Esophagus squamous epithelium (tissue), 4 donors: ENCODE results near the gene ITGB2.

ENCODE experiments used
- CTCF ChIP-seq, 6 experiments: fragments of 450-650 bp in 4 of 6; fragments of 200-600 bp in 2 of 6; sonication (generic) in 2 of 6; IDR thresholded peaks; one replicate each; pipeline ENCODE4 v1.5.1; 2016 to 2019; ENCODE audit warnings: antibody characterized with exemption in 6 of 6, mild to moderate bottlenecking in 4 of 6, moderate library complexity in 4 of 6
- POLR2A ChIP-seq, 4 donors: fragments of 450-650 bp; IDR thresholded peaks; one replicate each; pipeline ENCODE4 v1.6.1; 2017; ENCODE audit warnings: antibody characterized with exemption in 4 of 4, mild to moderate bottlenecking in 4 of 4, moderate library complexity in 3 of 4

GRCh38 chr21:44907966-44908895, 12.5 kb downstream of the ITGB2 start:
- TF ChIP-seq CTCF (IDR thresholded peaks at IDR 0.05) (no peak), POLR2A (IDR thresholded peaks at IDR 0.05) (no peak)
